HepG2 (cell line): ENCODE data around the gene FAT1. TPM values are rescaled to one million over a fixed set of nuclear protein-coding genes. Genes with fewer than 3 reads are reported as not detected.

ENCODE experiments used
- ARNT ChIP-seq: fragments of 450-650 bp; IDR thresholded peaks from 2 replicates; pipeline ENCODE4 v1.6.1; 2017
- FOXA3 ChIP-seq: IDR thresholded peaks from 2 replicates; pipeline ENCODE4 v1.6.1; 2016; ENCODE audit warnings: missing genetic modification reagents, missing compliant biosample characterization
- GFI1 ChIP-seq: sonication (generic); formaldehyde crosslinking; IDR thresholded peaks from 2 replicates; pipeline ENCODE4 v1.5.0; 2020; ENCODE audit warnings: missing genetic modification reagents, mild to moderate bottlenecking, borderline replicate concordance
- JUND ChIP-seq: sonication (generic); formaldehyde crosslinking; IDR thresholded peaks from 2 replicates; pipeline ENCODE4 v1.8.0; 2022; ENCODE audit warnings: mild to moderate bottlenecking, missing genetic modification reagents
- KDM2A ChIP-seq: sonication (generic); formaldehyde crosslinking; IDR thresholded peaks from 2 replicates; pipeline ENCODE4 v1.4.0; 2020; ENCODE audit warnings: low read depth, missing genetic modification reagents, borderline replicate concordance
- MAFG ChIP-seq: sonication (generic); formaldehyde crosslinking; IDR thresholded peaks from 2 replicates; pipeline ENCODE4 v1.5.1; 2020; ENCODE audit warnings: mild to moderate bottlenecking, missing genetic modification reagents
- NR3C1 ChIP-seq: sonication (generic); formaldehyde crosslinking; IDR thresholded peaks from 2 replicates; pipeline ENCODE4 v1.4.0; 2020; ENCODE audit warnings: missing genetic modification reagents
- SNRNP70 ChIP-seq: fragments of 200-400 bp; formaldehyde crosslinking; IDR thresholded peaks from 2 replicates; pipeline ENCODE4 v1.6.1; 2017; ENCODE audit warnings: mild to moderate bottlenecking, low read depth, low read length, moderate library complexity
- SOX5 ChIP-seq: IDR thresholded peaks from 2 replicates; pipeline ENCODE4 v1.6.1; 2016; ENCODE audit warnings: borderline replicate concordance
- SRSF4 ChIP-seq: fragments of 200-400 bp; formaldehyde crosslinking; IDR thresholded peaks from one replicate; pipeline ENCODE4 v1.6.1; 2018; ENCODE audit warnings: mild to moderate bottlenecking, low read depth, low read length, moderate library complexity; ENCODE audit not compliant: poor library complexity, severe bottlenecking
- TCF12 ChIP-seq, 2 experiments: fragments of 450-650 bp in 1 of 2; sonication (generic) in 1 of 2; formaldehyde crosslinking in 1 of 2; IDR thresholded peaks; 2 replicates each; pipeline versions ENCODE4 v1.6.1 to v1.8.0; 2017 to 2022; ENCODE audit warnings: antibody characterized with exemption in 1 of 2, mild to moderate bottlenecking in 1 of 2, missing genetic modification reagents in 1 of 2, moderate library complexity in 1 of 2
- TEAD3 ChIP-seq: optimal IDR thresholded peaks from 2 replicates; pipeline ENCODE3; 2016; ENCODE audit warnings: borderline replicate concordance
- ZNF10 ChIP-seq: sonication (generic); formaldehyde crosslinking; IDR thresholded peaks from 2 replicates; pipeline ENCODE4 v1.4.0; 2020; ENCODE audit warnings: mild to moderate bottlenecking, low read depth, missing genetic modification reagents, borderline replicate concordance
- ZNF17 ChIP-seq: sonication (generic); formaldehyde crosslinking; IDR thresholded peaks from 2 replicates; pipeline ENCODE4 v1.5.0; 2020; ENCODE audit warnings: mild to moderate bottlenecking, missing genetic modification reagents
- ZNF232 ChIP-seq: sonication (generic); formaldehyde crosslinking; IDR thresholded peaks from 2 replicates; pipeline ENCODE4 v1.4.0; 2020; ENCODE audit warnings: missing genetic modification reagents, borderline replicate concordance
- ZNF547 ChIP-seq: sonication (generic); formaldehyde crosslinking; IDR thresholded peaks from 2 replicates; pipeline ENCODE4 v1.5.1; 2020; ENCODE audit warnings: mild to moderate bottlenecking, missing genetic modification reagents
- ZNF83 ChIP-seq: sonication (generic); formaldehyde crosslinking; IDR thresholded peaks from 2 replicates; pipeline ENCODE4 v1.4.0; 2020; ENCODE audit warnings: missing genetic modification reagents, mild to moderate bottlenecking, borderline replicate concordance
- ZSCAN31 ChIP-seq: sonication (generic); formaldehyde crosslinking; IDR thresholded peaks from 2 replicates; pipeline ENCODE4 v1.5.0; 2020; ENCODE audit warnings: low read depth, mild to moderate bottlenecking, missing genetic modification reagents
- polyA plus RNA-seq, 8 experiments: library from polyadenylated mRNA; depleted of rRNA in 3 of 8; stranded (reverse) in 7 of 8; unstranded in 1 of 8; fragments of >200 nt; fragmentation: Illumina TruSeq in 4 of 8; extraction: Trizol in 4 of 8; gene quantifications; 2 replicates each; pipeline versions ENCODE4 v1.2.1 to v1.2.3, GENCODE V29; 2011 to 2016; ENCODE audit warnings: low read depth in 4 of 8, missing spikeins in 1 of 8, mixed read lengths in 1 of 8; ENCODE audit not compliant: insufficient read depth in 1 of 8
- total RNA-seq, 5 experiments: library from RNA; depleted of rRNA; stranded (reverse); fragments of >200 nt; fragmentation: Illumina TruSeq; extraction: Trizol; gene quantifications; 2 replicates each; pipeline ENCODE4 v1.2.3, GENCODE V29; 2016; ENCODE audit warnings: low read depth in 1 of 5
- TF ChIP-seq, protein P1 (sequence below): fragments of 450-650 bp; IDR thresholded peaks from 2 replicates; pipeline ENCODE4 v1.6.1; 2017
- TF ChIP-seq, protein P2 (sequence below): IDR thresholded peaks from 2 replicates; pipeline ENCODE4 v1.6.1; 2016; ENCODE audit warnings: missing genetic modification reagents, missing compliant biosample characterization
- TF ChIP-seq, protein P3 (sequence below): sonication (generic); formaldehyde crosslinking; IDR thresholded peaks from 2 replicates; pipeline ENCODE4 v1.5.1; 2020; ENCODE audit warnings: missing genetic modification reagents, mild to moderate bottlenecking, borderline replicate concordance
- TF ChIP-seq, protein P4 (sequence below): sonication (generic); formaldehyde crosslinking; IDR thresholded peaks from 2 replicates; pipeline ENCODE4 v1.4.0; 2020; ENCODE audit warnings: mild to moderate bottlenecking, missing genetic modification reagents, borderline replicate concordance

FAT1 gene
- total and polyA plus RNA-seq, 2 of the 13 experiments (the other 11 are each of a cell fraction or from before 2014, with no cell fraction given): 185 to 216 TPM

DNA sequence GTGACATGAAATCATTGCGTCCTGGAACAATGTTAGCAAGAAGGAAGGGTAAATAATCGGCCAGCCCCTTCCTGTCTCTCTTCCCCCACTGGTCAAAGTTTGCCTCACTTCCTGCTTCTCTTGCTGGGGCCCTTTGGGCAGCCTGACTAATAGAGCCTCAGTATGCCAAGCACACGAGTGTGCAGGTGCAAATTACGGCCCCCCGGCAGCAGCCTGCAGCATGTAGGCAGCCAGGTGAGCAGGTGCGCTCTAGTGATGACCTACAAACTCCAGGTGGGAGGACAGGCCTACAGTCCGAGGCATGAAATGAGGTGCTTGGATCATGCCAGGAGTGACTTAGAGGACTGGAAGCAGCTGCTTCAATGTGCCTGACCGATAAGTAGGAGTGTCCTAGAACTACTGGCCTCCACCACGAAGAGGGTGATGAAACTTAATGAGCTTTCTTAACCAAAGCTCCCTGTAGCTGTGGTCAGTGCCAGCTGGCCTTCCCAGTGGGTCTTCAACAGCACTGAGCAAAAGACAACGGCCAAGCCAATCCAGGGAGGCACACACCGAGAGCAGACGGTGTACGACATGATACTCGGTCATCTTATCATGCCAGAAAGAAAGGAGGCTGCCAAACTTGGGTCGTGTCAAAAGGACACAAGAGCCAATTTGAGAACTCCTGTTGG, 26.1 kb upstream of the FAT1 start (continued):
- TF ChIP-seq ZNF17 (CRISPR knock-in tag): no peak
- TF ChIP-seq SOX5: peak; percentile 46; the same call in 1 of the 2 replicates
- TF ChIP-seq FOXA3 (CRISPR knock-in tag): peak; percentile 37; the same call in 1 of the 2 replicates
- no peak for TF ChIP-seq ARNT
- TF ChIP-seq JUND (CRISPR knock-in tag): no peak
- TF ChIP-seq ZNF10: no peak
- TF ChIP-seq, protein P1, sequence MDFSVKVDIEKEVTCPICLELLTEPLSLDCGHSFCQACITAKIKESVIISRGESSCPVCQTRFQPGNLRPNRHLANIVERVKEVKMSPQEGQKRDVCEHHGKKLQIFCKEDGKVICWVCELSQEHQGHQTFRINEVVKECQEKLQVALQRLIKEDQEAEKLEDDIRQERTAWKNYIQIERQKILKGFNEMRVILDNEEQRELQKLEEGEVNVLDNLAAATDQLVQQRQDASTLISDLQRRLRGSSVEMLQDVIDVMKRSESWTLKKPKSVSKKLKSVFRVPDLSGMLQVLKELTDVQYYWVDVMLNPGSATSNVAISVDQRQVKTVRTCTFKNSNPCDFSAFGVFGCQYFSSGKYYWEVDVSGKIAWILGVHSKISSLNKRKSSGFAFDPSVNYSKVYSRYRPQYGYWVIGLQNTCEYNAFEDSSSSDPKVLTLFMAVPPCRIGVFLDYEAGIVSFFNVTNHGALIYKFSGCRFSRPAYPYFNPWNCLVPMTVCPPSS: no peak
- no peak for TF ChIP-seq ZNF547 (CRISPR knock-in tag)
- no peak for TF ChIP-seq SRSF4
- no peak for TF ChIP-seq GFI1 (CRISPR knock-in tag)
- TF ChIP-seq ZNF232: 0 out of 2 replicates have a peak, but pooled peaks have one; percentile 40
- TF ChIP-seq, protein P2, sequence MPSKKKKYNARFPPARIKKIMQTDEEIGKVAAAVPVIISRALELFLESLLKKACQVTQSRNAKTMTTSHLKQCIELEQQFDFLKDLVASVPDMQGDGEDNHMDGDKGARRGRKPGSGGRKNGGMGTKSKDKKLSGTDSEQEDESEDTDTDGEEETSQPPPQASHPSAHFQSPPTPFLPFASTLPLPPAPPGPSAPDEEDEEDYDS (CRISPR knock-in tag): no peak
- 0 out of 2 replicates have a peak, but pooled peaks have one; percentile 19 for TF ChIP-seq KDM2A (CRISPR knock-in tag)
- no peak for TF ChIP-seq ZSCAN31 (CRISPR knock-in tag)
- TF ChIP-seq SNRNP70: no peak
- TF ChIP-seq ZNF83: no peak
- TF ChIP-seq TEAD3 (CRISPR knock-in tag): no peak
- no peak for TF ChIP-seq TCF12 (IDR thresholded peaks at IDR 0.05)
- no peak for TF ChIP-seq TCF12 (CRISPR knock-in tag; IDR thresholded peaks at IDR 0.05)
- no peak for TF ChIP-seq NR3C1 (CRISPR knock-in tag)
- TF ChIP-seq, protein P3, sequence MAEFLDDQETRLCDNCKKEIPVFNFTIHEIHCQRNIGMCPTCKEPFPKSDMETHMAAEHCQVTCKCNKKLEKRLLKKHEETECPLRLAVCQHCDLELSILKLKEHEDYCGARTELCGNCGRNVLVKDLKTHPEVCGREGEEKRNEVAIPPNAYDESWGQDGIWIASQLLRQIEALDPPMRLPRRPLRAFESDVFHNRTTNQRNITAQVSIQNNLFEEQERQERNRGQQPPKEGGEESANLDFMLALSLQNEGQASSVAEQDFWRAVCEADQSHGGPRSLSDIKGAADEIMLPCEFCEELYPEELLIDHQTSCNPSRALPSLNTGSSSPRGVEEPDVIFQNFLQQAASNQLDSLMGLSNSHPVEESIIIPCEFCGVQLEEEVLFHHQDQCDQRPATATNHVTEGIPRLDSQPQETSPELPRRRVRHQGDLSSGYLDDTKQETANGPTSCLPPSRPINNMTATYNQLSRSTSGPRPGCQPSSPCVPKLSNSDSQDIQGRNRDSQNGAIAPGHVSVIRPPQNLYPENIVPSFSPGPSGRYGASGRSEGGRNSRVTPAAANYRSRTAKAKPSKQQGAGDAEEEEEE (CRISPR knock-in tag): no peak
- TF ChIP-seq, protein P4, sequence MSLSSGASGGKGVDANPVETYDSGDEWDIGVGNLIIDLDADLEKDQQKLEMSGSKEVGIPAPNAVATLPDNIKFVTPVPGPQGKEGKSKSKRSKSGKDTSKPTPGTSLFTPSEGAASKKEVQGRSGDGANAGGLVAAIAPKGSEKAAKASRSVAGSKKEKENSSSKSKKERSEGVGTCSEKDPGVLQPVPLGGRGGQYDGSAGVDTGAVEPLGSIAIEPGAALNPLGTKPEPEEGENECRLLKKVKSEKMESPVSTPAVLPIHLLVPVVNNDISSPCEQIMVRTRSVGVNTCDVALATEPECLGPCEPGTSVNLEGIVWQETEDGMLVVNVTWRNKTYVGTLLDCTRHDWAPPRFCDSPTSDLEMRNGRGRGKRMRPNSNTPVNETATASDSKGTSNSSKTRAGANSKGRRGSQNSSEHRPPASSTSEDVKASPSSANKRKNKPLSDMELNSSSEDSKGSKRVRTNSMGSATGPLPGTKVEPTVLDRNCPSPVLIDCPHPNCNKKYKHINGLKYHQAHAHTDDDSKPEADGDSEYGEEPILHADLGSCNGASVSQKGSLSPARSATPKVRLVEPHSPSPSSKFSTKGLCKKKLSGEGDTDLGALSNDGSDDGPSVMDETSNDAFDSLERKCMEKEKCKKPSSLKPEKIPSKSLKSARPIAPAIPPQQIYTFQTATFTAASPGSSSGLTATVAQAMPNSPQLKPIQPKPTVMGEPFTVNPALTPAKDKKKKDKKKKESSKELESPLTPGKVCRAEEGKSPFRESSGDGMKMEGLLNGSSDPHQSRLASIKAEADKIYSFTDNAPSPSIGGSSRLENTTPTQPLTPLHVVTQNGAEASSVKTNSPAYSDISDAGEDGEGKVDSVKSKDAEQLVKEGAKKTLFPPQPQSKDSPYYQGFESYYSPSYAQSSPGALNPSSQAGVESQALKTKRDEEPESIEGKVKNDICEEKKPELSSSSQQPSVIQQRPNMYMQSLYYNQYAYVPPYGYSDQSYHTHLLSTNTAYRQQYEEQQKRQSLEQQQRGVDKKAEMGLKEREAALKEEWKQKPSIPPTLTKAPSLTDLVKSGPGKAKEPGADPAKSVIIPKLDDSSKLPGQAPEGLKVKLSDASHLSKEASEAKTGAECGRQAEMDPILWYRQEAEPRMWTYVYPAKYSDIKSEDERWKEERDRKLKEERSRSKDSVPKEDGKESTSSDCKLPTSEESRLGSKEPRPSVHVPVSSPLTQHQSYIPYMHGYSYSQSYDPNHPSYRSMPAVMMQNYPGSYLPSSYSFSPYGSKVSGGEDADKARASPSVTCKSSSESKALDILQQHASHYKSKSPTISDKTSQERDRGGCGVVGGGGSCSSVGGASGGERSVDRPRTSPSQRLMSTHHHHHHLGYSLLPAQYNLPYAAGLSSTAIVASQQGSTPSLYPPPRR (CRISPR knock-in tag): 0 out of 2 replicates have a peak, but pooled peaks have one; percentile 29
- TF ChIP-seq MAFG (CRISPR knock-in tag): no peak
